Stimulated activated effector memory CD8-positive, alpha-beta T cell treated with anti-CD3 and anti-CD28 coated beads, Interleukin-12 subunit alpha, Interleukin-12 subunit beta, amount 100 ng/mL, for 72 hours (primary cell): ENCODE measurements around the gene NF1.
"Not testable (repeated sequence)": the region's sequence is repeated elsewhere in the genome, so short reads cannot be mapped to it uniquely, and the experiment has no call there.

ENCODE experiments used
- ATAC-seq: fragments of 150-1000 bp; cut with Tn5 transposase; 2 replicates; pipeline ENCODE4 v1.10.0; 2021
- DNase-seq, 2 donors: peaks; one replicate each; pipeline ENCODE4 v3.0.0; 2021 to 2022; ENCODE audit warnings: low spot score in 2 of 2
- H3K27ac Mint-ChIP-seq: one replicate; pipeline ENCODE4 v1.8.0; 2022; ENCODE audit warnings: mild to moderate bottlenecking, mixed read lengths
- H3K36me3 Mint-ChIP-seq: one replicate; pipeline ENCODE4 v1.8.0; 2022; ENCODE audit warnings: mild to moderate bottlenecking, mixed read lengths
- H3K4me1 Mint-ChIP-seq: one replicate; pipeline ENCODE4 v1.8.0; 2022; ENCODE audit warnings: mixed read lengths
- H3K4me3 Mint-ChIP-seq: one replicate; pipeline ENCODE4 v1.8.0; 2022; ENCODE audit warnings: mild to moderate bottlenecking, mixed read lengths
- H3K9me3 Mint-ChIP-seq: one replicate; pipeline ENCODE4 v1.8.0; 2022; ENCODE audit warnings: mixed read lengths

NF1 gene

GRCh38 chr17:31231852-31232251 is 137.1 kb downstream of the NF1 start:
- no peak overlapping the region for H3K4me3 Mint-ChIP-seq
- no peaks in the 10 kb centered on the region for H3K4me1 Mint-ChIP-seq
- no peak for ATAC-seq

GRCh38 chr17:31235110-31235509 is 140.3 kb downstream of the NF1 start:
- Mint-ChIP-seq H3K27ac (no peak overlapping the region), H3K4me3 (no peak overlapping the region), H3K9me3 (no peaks in the 10 kb centered on the region), H3K4me1 (no peaks in the 10 kb centered on the region), H3K36me3 (peaks cover 34% of the 10 kb centered on the region)
- no peak for DNase-seq
- ATAC-seq, result no peak

More at GRCh38 chr17:31231852-31232251, 137.1 kb downstream of the NF1 start:
- no peak for DNase-seq
- no peaks in the 10 kb centered on the region for H3K9me3 Mint-ChIP-seq
- H3K27ac Mint-ChIP-seq, result no peak overlapping the region
- H3K36me3 Mint-ChIP-seq, result peaks cover 34% of the 10 kb centered on the region

GRCh38 chr17:31236137-31236536 is 141.4 kb downstream of the NF1 start:
- H3K4me3 Mint-ChIP-seq, result no peak overlapping the region
- no peak for DNase-seq
- ATAC-seq, result no peak
- no peaks in the 10 kb centered on the region for H3K9me3 Mint-ChIP-seq
- peaks cover 40% of the 10 kb centered on the region for H3K36me3 Mint-ChIP-seq
- no peak overlapping the region for H3K27ac Mint-ChIP-seq
- peaks cover 2% of the 10 kb centered on the region for H3K4me1 Mint-ChIP-seq

GRCh38 chr17:31236712-31237111 is 141.9 kb downstream of the NF1 start:
- Mint-ChIP-seq H3K4me3 (no peak overlapping the region), H3K4me1 (peaks cover 6% of the 10 kb centered on the region), H3K9me3 (no peaks in the 10 kb centered on the region), H3K36me3 (peaks cover 41% of the 10 kb centered on the region), H3K27ac (no peak overlapping the region)
- ATAC-seq (no peak), DNase-seq (no peak)

- DNase-seq (no peak), ATAC-seq (no peak)
- Mint-ChIP-seq H3K36me3 (peaks cover 16% of the 10 kb centered on the region), H3K4me3 (no peak overlapping the region), H3K9me3 (no peaks in the 10 kb centered on the region), H3K27ac (no peak overlapping the region), H3K4me1 (peaks cover 6% of the 10 kb centered on the region)
These were observed 146.3 kb downstream of the NF1 start for GRCh38 chr17:31241116-31241515.

GRCh38 chr17:31248986-31249834 is 154.4 kb downstream of the NF1 start:
- Mint-ChIP-seq H3K27ac (no peak overlapping the region), H3K36me3 (peaks cover 5% of the 10 kb centered on the region), H3K4me1 (peaks cover 5% of the 10 kb centered on the region), H3K4me3 (no peak overlapping the region), H3K9me3 (no peaks in the 10 kb centered on the region)
- DNase-seq (no peak), ATAC-seq (no peak)

GRCh38 chr17:31249835-31250141 is 155.0 kb downstream of the NF1 start:
- H3K27ac Mint-ChIP-seq, result no peak overlapping the region
- ATAC-seq, result no peak
- H3K4me1 Mint-ChIP-seq, result peaks cover 5% of the 10 kb centered on the region
- peaks cover 5% of the 10 kb centered on the region for H3K36me3 Mint-ChIP-seq
- DNase-seq, result no peak
- no peaks in the 10 kb centered on the region for H3K9me3 Mint-ChIP-seq
- no peak overlapping the region for H3K4me3 Mint-ChIP-seq

GRCh38 chr17:31250229-31250628 is 155.5 kb downstream of the NF1 start:
- no peak for ATAC-seq
- Mint-ChIP-seq H3K9me3 (no peaks in the 10 kb centered on the region), H3K36me3 (peaks cover 5% of the 10 kb centered on the region), H3K4me1 (peaks cover 5% of the 10 kb centered on the region), H3K4me3 (no peak overlapping the region), H3K27ac (no peak overlapping the region)
- no peak for DNase-seq

GRCh38 chr17:31251105-31251969 is 156.6 kb downstream of the NF1 start:
- Mint-ChIP-seq H3K4me3 (no peak overlapping the region), H3K27ac (no peak overlapping the region), H3K4me1 (peaks cover 5% of the 10 kb centered on the region), H3K36me3 (peaks cover 5% of the 10 kb centered on the region), H3K9me3 (no peaks in the 10 kb centered on the region)
- DNase-seq, result no peak
- ATAC-seq, result no peak

GRCh38 chr17:31251970-31252328 is 157.2 kb downstream of the NF1 start:
- no peak overlapping the region for H3K4me3 Mint-ChIP-seq
- ATAC-seq (no peak), DNase-seq (no peak)
- H3K27ac Mint-ChIP-seq, result no peak overlapping the region
- H3K9me3 Mint-ChIP-seq, result no peaks in the 10 kb centered on the region
- peaks cover 5% of the 10 kb centered on the region for H3K4me1 Mint-ChIP-seq
- H3K36me3 Mint-ChIP-seq, result peaks cover 5% of the 10 kb centered on the region

GRCh38 chr17:31252741-31253140 is 158.0 kb downstream of the NF1 start:
- peaks cover 5% of the 10 kb centered on the region for H3K36me3 Mint-ChIP-seq
- H3K9me3 Mint-ChIP-seq, result no peaks in the 10 kb centered on the region
- H3K4me3 Mint-ChIP-seq, result no peak overlapping the region
- H3K4me1 Mint-ChIP-seq, result peaks cover 5% of the 10 kb centered on the region
- ATAC-seq (no peak), DNase-seq (no peak)
- H3K27ac Mint-ChIP-seq, result no peak overlapping the region

GRCh38 chr17:31254654-31255053 is 159.9 kb downstream of the NF1 start:
- H3K4me1 Mint-ChIP-seq, result peaks cover 5% of the 10 kb centered on the region
- no peak overlapping the region for H3K4me3 Mint-ChIP-seq
- peaks cover 6% of the 10 kb centered on the region for H3K36me3 Mint-ChIP-seq
- no peaks in the 10 kb centered on the region for H3K9me3 Mint-ChIP-seq
- DNase-seq, result no peak
- H3K27ac Mint-ChIP-seq, result no peak overlapping the region
- ATAC-seq, result no peak

- H3K9me3 Mint-ChIP-seq, result no peaks in the 10 kb centered on the region
- ATAC-seq (no peak), DNase-seq (no peak)
- H3K4me1 Mint-ChIP-seq, result no peaks in the 10 kb centered on the region
- peaks cover 27% of the 10 kb centered on the region for H3K36me3 Mint-ChIP-seq
- H3K4me3 Mint-ChIP-seq, result no peak overlapping the region
- no peak overlapping the region for H3K27ac Mint-ChIP-seq
These were observed 162.2 kb downstream of the NF1 start for GRCh38 chr17:31256936-31257335.

- no peak overlapping the region for H3K4me3 Mint-ChIP-seq
- no peaks in the 10 kb centered on the region for H3K9me3 Mint-ChIP-seq
- DNase-seq, result no peak
- H3K36me3 Mint-ChIP-seq, result peaks cover 22% of the 10 kb centered on the region
- no peak for ATAC-seq
- no peaks in the 10 kb centered on the region for H3K4me1 Mint-ChIP-seq
- no peak overlapping the region for H3K27ac Mint-ChIP-seq
These were observed 165.4 kb downstream of the NF1 start for GRCh38 chr17:31260151-31260550.

- H3K36me3 Mint-ChIP-seq, result peaks cover 32% of the 10 kb centered on the region
- H3K9me3 Mint-ChIP-seq, result no peaks in the 10 kb centered on the region
- no peak overlapping the region for H3K4me3 Mint-ChIP-seq
- no peak for ATAC-seq
- no peak for DNase-seq
- no peak overlapping the region for H3K27ac Mint-ChIP-seq
- no peaks in the 10 kb centered on the region for H3K4me1 Mint-ChIP-seq
These were observed 166.8 kb downstream of the NF1 start for GRCh38 chr17:31261601-31262000.

- H3K4me1 Mint-ChIP-seq, ATAC-seq, DNase-seq, H3K4me3 Mint-ChIP-seq, H3K9me3 Mint-ChIP-seq, H3K27ac Mint-ChIP-seq: not testable (repeated sequence)
- H3K36me3 Mint-ChIP-seq, result peaks cover 43% of the 10 kb centered on the region
These were observed 168.1 kb downstream of the NF1 start for GRCh38 chr17:31262923-31263322.
